Retinal pigment epithelial cell (primary cell): ENCODE data around the gene MEGF6.
A peak's percentile ranks its signal among the peaks of the same experiment; 100 is the strongest.

Source experiments
- DNase-seq: peaks from one replicate; pipeline ENCODE4 v3.0.0-alpha.2; 2010; ENCODE audit warnings: low read depth
- H3K4me3 ChIP-seq: 2 replicates; pipeline ENCODE4 v1.5.1; 2011; ENCODE audit warnings: mild to moderate bottlenecking, low read length, control low read depth, moderate library complexity
- CTCF ChIP-seq: conservative IDR thresholded peaks from 2 replicates; pipeline ENCODE4 v1.5.1; 2011; ENCODE audit warnings: low read depth, low read length, control low read depth, inconsistent platforms

The MEGF6 gene

GRCh38 chr1:3614755-3615742 is 3.7 kb upstream of the MEGF6 start:
- TF ChIP-seq CTCF: peak; percentile 82
- no peak overlapping the region for H3K4me3 ChIP-seq
- no peak for DNase-seq

- DNase-seq: no peak
- peak; percentile 3 for TF ChIP-seq CTCF
- H3K4me3 ChIP-seq: peak overlapping the region; percentile 38
Observed at GRCh38 chr1:3612123-3612522, 815 bp upstream of the MEGF6 start.

GRCh38 chr1:3610527-3611169 is 660 bp downstream of the MEGF6 start:
- H3K4me3 ChIP-seq: peak overlapping the region; percentile 48

GRCh38 chr1:3609769-3610526 is 1.4 kb downstream of the MEGF6 start:
- no peak for TF ChIP-seq CTCF
- H3K4me3 ChIP-seq: peak overlapping the region; percentile 48
- DNase-seq: no peak

More at GRCh38 chr1:3610527-3611169, 660 bp downstream of the MEGF6 start:
- DNase-seq: no peak
- no peak for TF ChIP-seq CTCF

- TF ChIP-seq CTCF: no peak
- DNase-seq: no peak
- no peak overlapping the region for H3K4me3 ChIP-seq
Observed at GRCh38 chr1:3609016-3609768, 2.1 kb downstream of the MEGF6 start.

GRCh38 chr1:3608154-3608553 is 3.2 kb downstream of the MEGF6 start:
- no peak for DNase-seq
- no peak overlapping the region for H3K4me3 ChIP-seq
- no peak for TF ChIP-seq CTCF
